LNCAP (cell line): ENCODE results near the gene SLC25A29.

ENCODE experiments used
- TF ChIP-seq, protein P1 (sequence below): fragments of 450-650 bp; IDR thresholded peaks from 2 replicates; pipeline ENCODE4 v1.5.1; 2017; ENCODE audit warnings: mild to moderate bottlenecking

SLC25A29 gene

GRCh38 chr14:100294963-100295330, 11.3 kb downstream of the SLC25A29 start:
- TF ChIP-seq, protein P1, sequence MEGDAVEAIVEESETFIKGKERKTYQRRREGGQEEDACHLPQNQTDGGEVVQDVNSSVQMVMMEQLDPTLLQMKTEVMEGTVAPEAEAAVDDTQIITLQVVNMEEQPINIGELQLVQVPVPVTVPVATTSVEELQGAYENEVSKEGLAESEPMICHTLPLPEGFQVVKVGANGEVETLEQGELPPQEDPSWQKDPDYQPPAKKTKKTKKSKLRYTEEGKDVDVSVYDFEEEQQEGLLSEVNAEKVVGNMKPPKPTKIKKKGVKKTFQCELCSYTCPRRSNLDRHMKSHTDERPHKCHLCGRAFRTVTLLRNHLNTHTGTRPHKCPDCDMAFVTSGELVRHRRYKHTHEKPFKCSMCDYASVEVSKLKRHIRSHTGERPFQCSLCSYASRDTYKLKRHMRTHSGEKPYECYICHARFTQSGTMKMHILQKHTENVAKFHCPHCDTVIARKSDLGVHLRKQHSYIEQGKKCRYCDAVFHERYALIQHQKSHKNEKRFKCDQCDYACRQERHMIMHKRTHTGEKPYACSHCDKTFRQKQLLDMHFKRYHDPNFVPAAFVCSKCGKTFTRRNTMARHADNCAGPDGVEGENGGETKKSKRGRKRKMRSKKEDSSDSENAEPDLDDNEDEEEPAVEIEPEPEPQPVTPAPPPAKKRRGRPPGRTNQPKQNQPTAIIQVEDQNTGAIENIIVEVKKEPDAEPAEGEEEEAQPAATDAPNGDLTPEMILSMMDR, result no peak

GRCh38 chr14:100294213-100294962, 11.9 kb downstream of the SLC25A29 start:
- TF ChIP-seq, protein P1, result no peak

DNA sequence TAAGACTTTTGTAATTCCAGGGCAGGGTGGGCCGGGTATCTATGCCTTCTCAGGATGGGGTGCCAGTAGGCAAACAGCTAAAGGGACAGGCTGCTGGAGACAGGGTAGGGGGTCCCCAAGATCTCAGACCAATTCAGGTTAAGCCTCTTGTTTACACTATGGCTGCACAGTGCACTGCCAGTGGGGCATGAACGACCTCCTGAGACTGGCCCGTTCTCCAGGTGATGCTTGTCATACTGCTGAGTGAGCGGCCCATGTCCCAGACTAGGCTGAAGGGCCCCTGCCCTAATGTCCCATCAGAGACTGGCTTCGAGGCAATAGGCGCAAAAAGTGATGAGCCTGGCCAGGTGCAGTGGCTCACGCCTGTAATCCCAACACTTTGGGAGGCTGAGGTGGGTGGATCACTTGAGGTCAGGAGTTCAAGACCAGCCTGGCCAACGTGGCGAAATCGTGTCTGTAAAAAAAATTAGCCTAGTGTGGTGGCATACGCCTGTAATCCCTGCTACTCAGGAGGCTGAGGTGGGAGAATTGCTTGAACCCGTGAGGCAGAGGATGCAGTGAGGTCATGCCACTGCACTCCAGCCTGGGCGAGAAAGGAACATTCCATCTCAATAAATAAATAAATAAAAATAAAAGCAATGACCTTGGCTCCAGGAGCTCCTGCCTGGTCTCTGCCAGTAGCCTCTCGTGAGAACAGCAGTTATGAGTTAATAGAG, 12.6 kb downstream of the SLC25A29 start:
- TF ChIP-seq, protein P1, result no peak

DNA sequence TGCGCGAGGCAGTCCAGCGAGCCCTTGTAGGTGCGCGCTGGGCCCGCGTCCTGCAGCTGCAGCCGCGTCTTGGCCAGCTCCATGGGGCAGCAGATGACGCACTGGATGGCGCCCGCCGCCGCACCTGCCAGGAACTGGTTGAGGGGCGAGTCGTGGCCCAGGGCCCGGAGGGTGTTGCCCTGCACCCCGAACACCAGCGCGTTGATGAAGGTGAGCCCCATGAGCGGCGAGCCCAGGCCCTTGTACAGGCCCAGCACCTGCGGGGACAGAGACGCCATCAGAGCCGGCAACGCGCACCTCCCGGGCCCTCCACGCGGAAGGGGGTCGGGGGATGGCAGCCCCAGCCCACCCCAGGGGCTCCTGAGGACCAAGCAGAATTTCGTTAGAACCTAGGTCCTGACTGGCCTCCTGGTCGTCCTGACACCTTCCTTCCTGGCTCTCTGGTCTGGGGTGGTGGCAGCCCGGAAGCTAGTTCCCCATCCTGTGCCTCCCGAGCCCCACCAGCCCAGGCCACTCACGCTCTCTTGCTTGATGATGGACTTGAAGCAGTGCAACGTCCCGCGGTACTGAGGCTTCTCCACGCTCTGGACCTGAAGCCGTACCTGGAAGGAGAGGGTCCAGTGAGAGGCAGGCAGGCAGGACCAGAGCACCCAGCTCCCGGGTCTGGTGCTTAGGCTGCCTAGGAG, 13.3 kb downstream of the SLC25A29 start:
- TF ChIP-seq, protein P1, result no peak

- TF ChIP-seq, protein P1, result no peak
These were observed 13.9 kb downstream of the SLC25A29 start for GRCh38 chr14:100292301-100292775.

GRCh38 chr14:100291305-100292075, 14.8 kb downstream of the SLC25A29 start:
- TF ChIP-seq, protein P1, result no peak
